GM12878 (cell line): ENCODE results near the gene ACTR1A. TPM values are rescaled to one million over a fixed set of nuclear protein-coding genes. Genes with fewer than 3 reads are reported as not detected.

Source experiments
- ATAC-seq: fragments of 200-7000 bp; cut with Tn5 transposase; 3 replicates; pipeline ENCODE4 v1.9.1; 2020; ENCODE audit warnings: mild to moderate bottlenecking, moderate library complexity
- BruUV-seq: library from RNA; stranded (reverse); fragments of 400-500 nt; replicated peaks from 2 replicates; lab custom pipeline; 2021; lab: Mats Ljungman, UMichigan
- CTCF ChIA-PET: fragments of 300-600 bp; sonication (Branson Sonifier 250); formaldehyde crosslinking; extraction: SDS; loops from one replicate; lab custom pipeline; 2021; ENCODE audit warnings: inconsistent platforms; lab: Yijun Ruan, JAX
- POLR2A ChIA-PET: fragments of 350-600 bp; formaldehyde crosslinking; extraction: SDS; loops from one replicate; lab custom pipeline; 2021; ENCODE audit warnings: inconsistent platforms; lab: Charles Lee
- RAD21 ChIA-PET: fragments of 300-600 bp; sonication (Branson Sonifier 250); formaldehyde crosslinking; loops from one replicate; lab custom pipeline; 2023; ENCODE audit warnings: antibody characterized with exemption; ENCODE audit not compliant: unreplicated experiment; lab: Charles Lee
- SMC1A ChIA-PET: fragments of 300-600 bp; sonication (Branson Sonifier 250); formaldehyde crosslinking; loops from one replicate; lab custom pipeline; 2023; ENCODE audit not compliant: unreplicated experiment, uncharacterized antibody; lab: Charles Lee
- DNase-seq: peaks from one replicate; pipeline ENCODE4 v3.0.0-alpha.2; 2011; ENCODE audit warnings: low read depth, low spot score
- FAIRE-seq: peaks from 3 replicates; lab custom pipeline; 2011; peaks lifted over from hg19 to GRCh38; lab: Jason Lieb, UNC
- H2AFZ ChIP-seq: 2 replicates; pipeline ENCODE4 v1.6.0; 2011; ENCODE audit warnings: low read depth, low read length, control low read depth; ENCODE audit not compliant: control insufficient read depth
- H3K27ac ChIP-seq: 2 replicates; pipeline ENCODE4 v1.5.1; 2011; ENCODE audit warnings: control low read depth; ENCODE audit not compliant: control insufficient read depth, insufficient read depth
- H3K27me3 ChIP-seq, 2 experiments: replicated peaks in 1 of 2; 2 replicates each; pipeline versions ENCODE4 v1.6.0 to v1.6.1; 2011; ENCODE audit warnings: low read length in 1 of 2; ENCODE audit not compliant: control insufficient read depth in 2 of 2, insufficient read depth in 2 of 2
- H3K36me3 ChIP-seq, 2 experiments: 2 replicates each; pipeline ENCODE4 v1.5.1; 2011; ENCODE audit warnings: low read length in 1 of 2; ENCODE audit not compliant: control insufficient read depth in 2 of 2, insufficient read depth in 2 of 2
- H3K4me1 ChIP-seq: 2 replicates; pipeline ENCODE4 v1.6.1; 2011; ENCODE audit warnings: mild to moderate bottlenecking, low read length, moderate library complexity, mixed read lengths; ENCODE audit not compliant: control insufficient read depth, insufficient read depth
- H3K4me2 ChIP-seq: 2 replicates; pipeline ENCODE4 v1.6.0; 2011; ENCODE audit warnings: control low read depth; ENCODE audit not compliant: control insufficient read depth, insufficient read depth
- H3K4me3 ChIP-seq: fragments of 200-600 bp; sonication (generic); 2 replicates; pipeline ENCODE4 v1.5.1; 2016
- H3K79me2 ChIP-seq: 2 replicates; pipeline ENCODE4 v1.6.0; 2011; ENCODE audit warnings: low read length; ENCODE audit not compliant: control insufficient read depth, insufficient read depth
- H3K9ac ChIP-seq: 2 replicates; pipeline ENCODE4 v1.8.0; 2011; ENCODE audit warnings: low read length, control low read depth, mixed read lengths; ENCODE audit not compliant: control insufficient read depth, insufficient read depth
- H3K9me3 ChIP-seq: replicated peaks from 3 replicates; pipeline ENCODE4 v1.5.1; 2011; ENCODE audit warnings: mild to moderate bottlenecking, low read length; ENCODE audit not compliant: control insufficient read depth, insufficient read depth
- H4K20me1 ChIP-seq: 2 replicates; pipeline ENCODE4 v1.6.0; 2011; ENCODE audit not compliant: control insufficient read depth, insufficient read depth
- CBFB ChIP-seq: IDR thresholded peaks from 2 replicates; pipeline ENCODE4 v1.6.1; 2016; ENCODE audit warnings: antibody characterized with exemption, low read depth
- ELK1 ChIP-seq: IDR thresholded peaks from 2 replicates; pipeline ENCODE4 v1.6.1; 2012; ENCODE audit warnings: low read depth, low read length, improper control_type of control experiment
- EP300 ChIP-seq, 2 experiments: fragments of 150-350 bp in 1 of 2; IDR thresholded peaks; 2 replicates each; pipeline ENCODE4 v1.6.1; 2011 to 2012; ENCODE audit warnings: low read depth in 2 of 2, low read length in 2 of 2, borderline replicate concordance in 1 of 2, improper control_type of control experiment in 1 of 2, inconsistent platforms in 1 of 2; ENCODE audit not compliant: control insufficient read depth in 1 of 2
- GATAD2B ChIP-seq: fragments of 450-650 bp; conservative IDR thresholded peaks from 2 replicates; pipeline ENCODE4 v1.6.1; 2017; ENCODE audit warnings: low read depth, mild to moderate bottlenecking, moderate library complexity
- NFYB ChIP-seq: IDR thresholded peaks from 2 replicates; pipeline ENCODE4 v1.6.1; 2011; ENCODE audit warnings: low read depth, mild to moderate bottlenecking, low read length, improper control_type of control experiment, moderate library complexity; ENCODE audit not compliant: insufficient read depth
- POLR2A ChIP-seq: IDR thresholded peaks from 2 replicates; pipeline ENCODE4 v1.6.1; 2011; ENCODE audit warnings: low read depth, mild to moderate bottlenecking, low read length
- TCF3 ChIP-seq: IDR thresholded peaks from 2 replicates; pipeline ENCODE4 v1.6.1; 2012; ENCODE audit warnings: low read depth, mild to moderate bottlenecking, low read length, borderline replicate concordance; ENCODE audit not compliant: insufficient read depth
- ZNF207 ChIP-seq: fragments of 450-650 bp; IDR thresholded peaks from 2 replicates; pipeline ENCODE4 v1.6.1; 2014; ENCODE audit warnings: antibody characterized with exemption, mild to moderate bottlenecking, borderline replicate concordance
- WGBS: methylation state at CpG from one replicate; pipeline ENCODE4 v1.1.6; 2016; ENCODE audit warnings: low lambda C conversion rate; ENCODE audit not compliant: insufficient replicate concordance, insufficient coverage; ENCODE audit errors: missing lambda C conversion rate; 5-methylcytosine and 5-hydroxymethylcytosine counted together
- in situ Hi-C: fragments of 300-500 bp; cut with MboI; formaldehyde crosslinking; loops from 9 replicates; pipeline ENCODE4 v1.14.3; 2018; ENCODE audit warnings: mixed read lengths
- intact Hi-C: fragments of 100-400 bp; cut with micrococcal nuclease; formaldehyde crosslinking; loops from one replicate; pipeline ENCODE4 v1.14.2; 2022; ENCODE audit not compliant: unreplicated experiment
- polyA plus RNA-seq, 11 experiments: library from polyadenylated mRNA; depleted of rRNA in 4 of 11; unstranded in 6 of 11; stranded (reverse) in 5 of 11; fragments of >200 nt; fragmentation: Nextera tagmentation in 4 of 11; fragmentation: Illumina TruSeq in 1 of 11; extraction: Ambion mirVana in 4 of 11; extraction: Trizol in 1 of 11; gene quantifications; 1 replicate in 1 of 11; 2 replicates in 10 of 11; pipeline versions ENCODE4 v1.2.1 to v1.2.3, GENCODE V29; 2011 to 2016; ENCODE audit warnings: inconsistent platforms in 2 of 11, missing spikeins in 2 of 11, low read depth in 1 of 11
- total RNA-seq, 4 experiments: library from RNA; depleted of rRNA in 3 of 4; stranded (reverse); fragments of >200 nt in 3 of 4; fragmentation: Illumina TruSeq in 1 of 4; extraction: Trizol in 1 of 4; gene quantifications; 2 replicates each; pipeline versions ENCODE4 v1.2.1 to v1.2.3, GENCODE V29; 2013 to 2021
- TF ChIP-seq, protein P1 (sequence below): fragments of 450-650 bp; IDR thresholded peaks from 2 replicates; pipeline ENCODE4 v1.6.1; 2017; ENCODE audit warnings: low read depth, mild to moderate bottlenecking, moderate library complexity
- TF ChIP-seq, protein P2 (sequence below): IDR thresholded peaks from 2 replicates; pipeline ENCODE4 v1.6.1; 2012; ENCODE audit warnings: low read length, inconsistent platforms
- TF ChIP-seq, protein P3 (sequence below): IDR thresholded peaks from 2 replicates; pipeline ENCODE4 v1.6.1; 2011; ENCODE audit warnings: mild to moderate bottlenecking, low read depth, low read length, moderate library complexity; ENCODE audit not compliant: insufficient replicate concordance
- TF ChIP-seq, protein P4 (sequence below): fragments of 450-650 bp; IDR thresholded peaks from 2 replicates; pipeline ENCODE4 v1.6.1; 2017; ENCODE audit warnings: borderline replicate concordance

ACTR1A gene
- total and polyA plus RNA-seq, 10 of the 15 experiments (the other 5 are each of a cell fraction or from before 2014, with no cell fraction given): 43.0 to 110 (median 78.9) TPM

GRCh38 chr10:102476466-102477141, 25.9 kb downstream of the ACTR1A start (continued):
- TF ChIP-seq TCF3: no peak
- no peak for TF ChIP-seq NFYB
- TF ChIP-seq, protein P1, sequence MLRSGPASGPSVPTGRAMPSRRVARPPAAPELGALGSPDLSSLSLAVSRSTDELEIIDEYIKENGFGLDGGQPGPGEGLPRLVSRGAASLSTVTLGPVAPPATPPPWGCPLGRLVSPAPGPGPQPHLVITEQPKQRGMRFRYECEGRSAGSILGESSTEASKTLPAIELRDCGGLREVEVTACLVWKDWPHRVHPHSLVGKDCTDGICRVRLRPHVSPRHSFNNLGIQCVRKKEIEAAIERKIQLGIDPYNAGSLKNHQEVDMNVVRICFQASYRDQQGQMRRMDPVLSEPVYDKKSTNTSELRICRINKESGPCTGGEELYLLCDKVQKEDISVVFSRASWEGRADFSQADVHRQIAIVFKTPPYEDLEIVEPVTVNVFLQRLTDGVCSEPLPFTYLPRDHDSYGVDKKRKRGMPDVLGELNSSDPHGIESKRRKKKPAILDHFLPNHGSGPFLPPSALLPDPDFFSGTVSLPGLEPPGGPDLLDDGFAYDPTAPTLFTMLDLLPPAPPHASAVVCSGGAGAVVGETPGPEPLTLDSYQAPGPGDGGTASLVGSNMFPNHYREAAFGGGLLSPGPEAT: no peak

- no peak for DNase-seq
- peaks cover 10 to 12% of the 10 kb centered on the region in 2 experiments for H3K36me3 ChIP-seq
- no peak overlapping the region for H2AFZ ChIP-seq
- ChIA-PET POLR2A (no interaction called here), SMC1A (interaction anchor here (1.2 kb wide), 1 partner anchor 109 kb away, joined by 3 read pairs; no protein-coding TSS in a partner anchor)
- in situ Hi-C loops: no loop called here
- TF ChIP-seq POLR2A (no peak), ELK1 (no peak), CBFB (no peak), ZNF207 (no peak), EP300 (IDR thresholded peaks at IDR 0.05; ENCODE audit: borderline replicate concordance in 1 of 2, control insufficient read depth in 1 of 2, low read depth in 2 of 2, low read length in 2 of 2) (no peak), GATAD2B (no peak)
- TF ChIP-seq, protein P2, sequence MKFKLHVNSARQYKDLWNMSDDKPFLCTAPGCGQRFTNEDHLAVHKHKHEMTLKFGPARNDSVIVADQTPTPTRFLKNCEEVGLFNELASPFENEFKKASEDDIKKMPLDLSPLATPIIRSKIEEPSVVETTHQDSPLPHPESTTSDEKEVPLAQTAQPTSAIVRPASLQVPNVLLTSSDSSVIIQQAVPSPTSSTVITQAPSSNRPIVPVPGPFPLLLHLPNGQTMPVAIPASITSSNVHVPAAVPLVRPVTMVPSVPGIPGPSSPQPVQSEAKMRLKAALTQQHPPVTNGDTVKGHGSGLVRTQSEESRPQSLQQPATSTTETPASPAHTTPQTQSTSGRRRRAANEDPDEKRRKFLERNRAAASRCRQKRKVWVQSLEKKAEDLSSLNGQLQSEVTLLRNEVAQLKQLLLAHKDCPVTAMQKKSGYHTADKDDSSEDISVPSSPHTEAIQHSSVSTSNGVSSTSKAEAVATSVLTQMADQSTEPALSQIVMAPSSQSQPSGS: no peak
- TF ChIP-seq, protein P3, sequence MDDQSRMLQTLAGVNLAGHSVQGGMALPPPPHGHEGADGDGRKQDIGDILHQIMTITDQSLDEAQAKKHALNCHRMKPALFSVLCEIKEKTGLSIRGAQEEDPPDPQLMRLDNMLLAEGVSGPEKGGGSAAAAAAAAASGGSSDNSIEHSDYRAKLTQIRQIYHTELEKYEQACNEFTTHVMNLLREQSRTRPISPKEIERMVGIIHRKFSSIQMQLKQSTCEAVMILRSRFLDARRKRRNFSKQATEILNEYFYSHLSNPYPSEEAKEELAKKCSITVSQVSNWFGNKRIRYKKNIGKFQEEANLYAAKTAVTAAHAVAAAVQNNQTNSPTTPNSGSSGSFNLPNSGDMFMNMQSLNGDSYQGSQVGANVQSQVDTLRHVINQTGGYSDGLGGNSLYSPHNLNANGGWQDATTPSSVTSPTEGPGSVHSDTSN: no peak
- TF ChIP-seq, protein P4, sequence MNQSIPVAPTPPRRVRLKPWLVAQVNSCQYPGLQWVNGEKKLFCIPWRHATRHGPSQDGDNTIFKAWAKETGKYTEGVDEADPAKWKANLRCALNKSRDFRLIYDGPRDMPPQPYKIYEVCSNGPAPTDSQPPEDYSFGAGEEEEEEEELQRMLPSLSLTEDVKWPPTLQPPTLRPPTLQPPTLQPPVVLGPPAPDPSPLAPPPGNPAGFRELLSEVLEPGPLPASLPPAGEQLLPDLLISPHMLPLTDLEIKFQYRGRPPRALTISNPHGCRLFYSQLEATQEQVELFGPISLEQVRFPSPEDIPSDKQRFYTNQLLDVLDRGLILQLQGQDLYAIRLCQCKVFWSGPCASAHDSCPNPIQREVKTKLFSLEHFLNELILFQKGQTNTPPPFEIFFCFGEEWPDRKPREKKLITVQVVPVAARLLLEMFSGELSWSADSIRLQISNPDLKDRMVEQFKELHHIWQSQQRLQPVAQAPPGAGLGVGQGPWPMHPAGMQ: no peak
- TF ChIP-seq, all 136 proteins: peak for 0
- Histone ChIP-seq H3K27ac (no peak overlapping the region), H3K4me3 (no peak overlapping the region), H3K9ac (no peak overlapping the region), H3K9me3 (no peaks in the 10 kb centered on the region), H3K4me1 (no peaks in the 10 kb centered on the region), H3K4me2 (no peak overlapping the region), H4K20me1 (no peaks in the 10 kb centered on the region; the same call in 1 of the 2 replicates), H3K27me3 (no peaks in the 10 kb centered on the region), H3K79me2 (no peaks in the 10 kb centered on the region)
- intact Hi-C loops: loop anchor here (5.0 kb wide), 1 partner anchor 248 kb away; the partner anchor contains the start of gene ELOVL3
- no peak for ATAC-seq
- ChIA-PET CTCF (interaction anchor here (0.6 to 1.2 kb wide), 7 partner anchors 28 to 246 kb away, joined by 3 to 5 read pairs (median 3); partner anchors contain the start of genes FBXL15 and SUFU), RAD21 (no interaction called here)
- BruUV-seq: no TSS peak
- WGBS: 88% methylated on average over 9 of the region's 9 CpGs
- FAIRE-seq: no peak
Measured at GRCh38 chr10:102475451-102476040, 27.0 kb downstream of the ACTR1A start.
